ENCODE data around the gene COP1.

DNA sequence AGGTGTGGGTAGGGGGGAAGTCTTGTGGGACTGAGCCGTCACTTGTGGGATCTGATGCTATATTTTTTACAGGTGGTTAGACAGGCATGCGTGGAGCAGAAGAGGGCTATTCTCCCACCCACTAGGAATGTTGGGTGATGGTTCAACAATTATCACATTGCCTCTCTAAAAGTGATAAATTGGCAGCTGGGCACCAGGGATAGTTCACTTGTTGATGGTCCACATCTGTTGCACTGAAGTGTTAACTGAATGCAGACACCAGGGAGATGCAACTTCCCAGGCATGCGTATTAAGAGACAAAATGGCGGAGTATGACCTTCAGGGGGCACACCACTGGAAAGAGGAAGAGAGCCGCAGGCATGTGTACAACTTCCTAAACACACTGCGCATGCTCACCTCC, 270.4 kb downstream of the COP1 start:
- no peak for TF ChIP-seq CTCF (IDR thresholded peaks at IDR 0.05)
- TF ChIP-seq POLR2A (IDR thresholded peaks at IDR 0.05): no peak
